ENCODE results near the gene DIP2A.
"Not testable (repeated sequence)": the region's sequence is repeated elsewhere in the genome, so short reads cannot be mapped to it uniquely, and the experiment has no call there.

The DIP2A gene

DNA sequence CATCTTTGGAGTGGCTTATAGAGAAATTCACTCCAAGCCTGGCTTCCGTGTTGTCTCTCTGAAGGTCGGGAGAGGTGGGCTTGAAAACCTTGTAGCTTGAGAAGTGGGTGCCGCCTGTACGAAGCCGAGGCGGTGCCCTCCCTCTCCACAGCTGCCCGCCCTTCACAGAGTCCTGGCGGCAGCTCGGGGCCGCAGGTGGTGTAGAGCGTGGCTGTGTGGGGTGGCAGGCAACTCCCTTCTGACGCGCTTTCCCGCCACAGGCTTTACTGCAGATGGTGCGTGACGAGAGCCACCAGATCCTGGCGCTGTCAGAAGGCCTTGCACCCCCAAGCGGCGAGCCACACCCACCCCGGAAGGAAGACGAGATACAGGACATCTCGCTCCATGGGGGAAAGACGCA, 33.1 kb upstream of the DIP2A start:
- DNase-seq (ENCODE audit: low spot score): no peak

DNA sequence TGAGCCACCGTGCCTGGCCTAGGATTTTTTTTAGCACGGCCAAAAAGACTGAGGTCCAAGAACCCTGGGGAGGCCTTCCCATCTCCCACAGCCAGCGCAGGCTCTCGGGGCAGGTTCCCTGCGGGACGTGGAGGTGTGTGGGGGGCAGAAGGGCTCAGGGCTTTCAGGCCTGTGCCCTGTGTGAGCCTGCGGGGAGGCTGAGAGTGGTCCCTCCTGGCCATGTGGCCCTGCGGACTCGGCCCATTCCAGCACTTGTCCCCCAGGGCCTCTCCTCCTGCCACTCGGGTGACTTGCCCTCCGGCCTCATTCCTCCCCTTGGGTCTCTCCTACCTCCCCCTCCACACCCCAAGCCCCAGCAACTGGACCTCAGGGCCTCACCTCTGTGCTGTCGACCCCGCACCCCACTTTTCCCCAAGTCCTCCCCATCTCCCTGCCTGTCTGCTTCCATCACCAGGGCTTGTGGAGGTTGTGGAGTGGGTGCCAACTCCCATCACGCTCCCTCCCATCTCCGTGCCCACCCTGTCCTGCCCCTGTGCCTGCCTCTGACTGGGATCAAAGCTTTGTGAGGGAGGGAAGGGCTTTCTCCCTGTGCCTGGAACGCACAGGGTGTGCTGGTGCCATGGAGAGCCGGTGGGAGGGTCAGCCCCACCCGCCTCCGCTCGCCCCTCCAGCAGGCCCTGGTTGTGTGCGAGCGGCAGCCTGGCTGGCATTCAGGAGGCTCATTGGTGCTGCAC, 32.2 kb upstream of the DIP2A start:
- DNase-seq (ENCODE audit: low spot score): no peak

DNA sequence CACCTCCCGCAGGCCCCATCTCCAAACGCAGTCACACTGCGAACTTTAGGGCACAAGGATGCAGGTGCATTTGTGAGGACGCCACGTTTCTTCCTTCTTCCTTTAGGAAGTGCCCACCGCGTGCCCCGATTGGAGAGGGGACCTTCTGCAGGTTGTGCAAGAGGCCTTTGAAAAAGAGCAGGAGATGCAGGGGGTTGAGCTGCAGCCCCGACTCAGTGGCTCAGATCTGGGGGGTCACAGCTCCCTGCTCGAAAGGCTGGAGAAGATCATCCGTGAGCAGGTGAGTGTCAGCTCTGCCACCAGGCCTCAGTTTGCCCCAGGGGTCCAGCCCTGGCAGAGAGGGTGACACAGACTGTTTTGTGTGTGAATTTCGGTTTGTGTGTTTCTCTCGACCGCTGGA, 31.2 kb upstream of the DIP2A start:
- no peak for DNase-seq (ENCODE audit: low spot score)

DNA sequence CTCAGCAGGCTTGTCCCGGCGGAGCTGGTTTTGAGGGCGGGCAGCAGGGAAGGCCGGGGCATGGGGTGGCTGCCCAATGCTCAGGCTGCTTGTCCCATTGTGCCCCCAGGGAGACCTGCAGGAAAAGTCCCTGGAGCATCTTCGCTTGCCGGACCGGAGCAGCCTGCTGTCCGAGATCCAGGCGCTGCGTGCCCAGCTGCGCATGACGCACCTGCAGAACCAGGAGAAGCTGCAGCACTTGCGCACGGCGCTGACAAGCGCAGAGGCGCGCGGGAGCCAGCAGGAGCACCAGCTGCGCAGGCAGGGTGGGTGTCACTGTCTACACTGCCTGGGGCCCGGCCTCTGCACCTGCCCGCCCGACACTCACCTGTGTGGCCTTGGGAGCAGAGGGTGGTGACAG, 30.4 kb upstream of the DIP2A start:
- no peak for DNase-seq (ENCODE audit: low spot score)

DNA sequence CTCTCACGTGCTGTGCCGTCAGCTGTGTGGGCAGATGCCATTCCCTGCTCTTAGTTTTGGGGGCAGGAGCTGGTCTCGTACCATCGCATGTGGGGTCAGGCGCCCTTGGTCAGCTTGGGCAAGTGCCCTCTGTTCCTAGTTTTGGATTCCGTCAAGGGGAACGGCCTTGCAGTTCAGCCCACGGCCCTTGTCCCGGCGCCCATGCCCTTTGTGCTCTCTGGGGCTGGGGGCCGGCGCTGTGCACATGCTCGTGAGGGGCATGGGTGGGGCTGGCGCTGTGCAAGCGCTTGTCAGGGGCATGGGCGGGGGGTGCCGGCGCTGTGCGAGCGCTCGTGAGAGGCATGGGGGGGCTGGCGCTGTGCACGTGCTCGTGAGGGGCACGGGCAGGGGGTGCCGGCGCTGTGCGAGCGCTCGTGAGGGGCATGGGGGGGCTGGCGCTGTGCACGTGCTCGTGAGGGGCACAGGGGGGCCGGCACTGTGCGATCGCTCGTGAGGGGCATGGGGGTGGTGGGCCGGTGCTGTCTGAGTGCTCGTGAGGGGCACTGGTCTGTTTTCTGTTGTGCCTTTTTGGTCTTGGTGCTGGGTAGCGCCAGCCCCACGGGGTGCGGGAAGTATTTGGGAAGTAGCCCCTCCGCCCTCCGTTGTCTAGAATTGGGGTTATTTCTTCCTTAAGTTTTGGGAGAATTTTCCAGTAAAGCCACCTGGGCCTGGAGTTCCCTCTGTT, 29.5 kb upstream of the DIP2A start:
- DNase-seq (ENCODE audit: low spot score): no peak

DNA sequence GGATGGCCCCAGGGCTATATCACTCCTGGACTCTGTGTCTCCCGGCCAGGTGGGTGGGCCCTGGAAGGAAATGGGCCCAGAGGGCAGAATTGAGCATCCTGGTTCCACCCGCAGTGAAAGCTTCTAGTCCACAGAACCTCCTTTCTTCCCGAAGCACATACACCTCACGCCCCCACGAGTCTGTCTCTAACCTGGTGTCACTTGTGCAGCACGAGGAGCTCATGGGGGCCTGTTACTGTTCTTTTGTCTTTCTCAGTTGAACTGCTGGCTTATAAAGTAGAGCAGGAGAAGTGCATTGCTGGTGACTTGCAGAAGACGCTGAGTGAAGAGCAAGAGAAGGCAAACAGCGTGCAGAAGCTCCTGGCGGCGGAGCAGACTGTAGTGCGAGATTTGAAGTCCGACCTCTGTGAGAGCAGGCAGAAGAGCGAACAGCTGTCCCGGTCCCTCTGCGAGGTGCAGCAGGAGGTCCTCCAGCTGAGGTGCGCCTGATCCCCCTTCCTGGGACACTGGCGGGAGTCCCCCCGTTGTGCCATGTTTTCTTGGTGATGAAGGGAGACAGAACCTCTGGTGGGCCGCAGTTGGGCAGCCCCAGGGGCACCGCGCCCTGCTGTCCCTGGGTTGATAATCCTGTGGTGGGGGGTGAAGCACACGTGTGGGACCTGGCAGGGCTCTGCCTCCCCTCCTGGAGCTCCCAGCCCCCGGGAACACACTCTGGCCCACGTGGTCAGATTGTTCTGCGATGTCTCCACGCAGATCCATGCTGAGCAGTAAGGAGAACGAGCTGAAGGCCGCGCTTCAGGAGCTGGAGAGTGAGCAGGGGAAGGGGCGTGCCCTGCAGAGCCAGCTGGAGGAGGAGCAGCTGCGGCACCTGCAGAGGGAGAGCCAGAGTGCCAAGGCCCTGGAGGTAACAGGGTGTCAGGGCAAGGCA, 28.7 kb upstream of the DIP2A start:
- no peak for DNase-seq (ENCODE audit: low spot score)

DNA sequence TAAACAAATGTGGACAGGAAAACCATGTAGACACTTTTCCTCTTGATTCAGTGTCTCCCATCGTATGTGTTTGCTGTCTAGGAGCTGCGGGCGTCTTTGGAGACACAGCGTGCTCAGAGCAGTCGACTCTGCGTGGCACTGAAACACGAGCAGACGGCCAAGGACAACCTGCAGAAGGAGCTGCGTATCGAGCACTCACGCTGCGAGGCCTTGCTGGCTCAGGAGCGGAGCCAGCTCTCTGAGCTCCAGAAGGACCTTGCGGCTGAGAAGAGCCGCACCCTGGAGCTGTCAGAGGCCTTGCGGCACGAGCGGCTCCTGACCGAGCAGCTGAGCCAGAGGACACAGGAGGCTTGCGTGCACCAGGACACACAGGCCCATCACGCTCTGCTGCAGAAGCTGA, 27.2 kb upstream of the DIP2A start:
- DNase-seq (ENCODE audit: low spot score): no peak

DNA sequence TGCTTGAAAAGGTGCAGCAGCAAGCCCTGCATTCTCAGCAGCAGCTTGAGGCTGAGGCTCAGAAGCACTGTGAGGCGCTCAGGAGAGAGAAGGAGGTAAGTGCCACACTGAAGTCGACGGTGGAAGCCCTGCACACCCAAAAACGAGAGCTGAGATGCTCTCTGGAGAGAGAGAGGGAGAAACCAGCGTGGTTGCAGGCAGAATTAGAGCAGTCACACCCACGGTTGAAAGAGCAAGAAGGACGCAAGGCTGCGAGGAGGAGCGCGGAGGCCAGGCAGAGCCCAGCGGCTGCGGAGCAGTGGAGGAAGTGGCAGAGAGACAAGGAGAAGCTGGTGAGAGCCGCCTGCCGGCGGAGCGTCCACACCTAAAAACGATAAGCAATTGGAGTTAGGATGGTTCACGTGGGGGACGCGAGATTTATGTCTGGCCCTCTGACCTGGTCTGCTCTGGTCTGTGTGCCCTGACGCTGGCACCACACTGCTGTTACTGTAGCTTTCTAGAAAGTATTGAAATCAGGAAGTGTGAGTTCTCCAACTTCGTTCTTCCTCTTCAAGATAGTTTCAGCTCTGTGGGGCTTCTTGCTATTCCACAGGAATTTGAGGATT, 26.7 kb upstream of the DIP2A start:
- no peak for DNase-seq (ENCODE audit: low spot score)

DNA sequence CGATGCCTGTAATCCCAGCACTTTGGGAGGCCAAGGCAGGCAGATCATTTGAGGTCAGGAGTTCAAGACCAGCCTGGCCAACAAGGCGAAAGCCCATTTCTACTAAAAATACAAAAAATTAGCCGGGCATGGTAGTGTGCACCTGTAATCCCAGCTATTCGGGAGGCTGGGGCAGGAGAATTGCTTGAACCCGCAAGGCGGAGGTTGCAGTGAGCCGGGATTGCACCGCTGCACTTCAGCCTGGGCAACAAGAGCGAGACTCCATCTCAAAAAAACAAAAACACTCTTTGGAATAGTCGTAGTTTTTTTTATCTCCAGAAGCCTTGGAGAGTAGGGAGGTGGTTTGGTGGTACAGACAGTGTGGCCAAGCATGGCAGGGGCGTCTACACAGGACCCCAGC, 25.6 kb upstream of the DIP2A start:
- DNase-seq (ENCODE audit: low spot score): not testable (repeated sequence)

DNA sequence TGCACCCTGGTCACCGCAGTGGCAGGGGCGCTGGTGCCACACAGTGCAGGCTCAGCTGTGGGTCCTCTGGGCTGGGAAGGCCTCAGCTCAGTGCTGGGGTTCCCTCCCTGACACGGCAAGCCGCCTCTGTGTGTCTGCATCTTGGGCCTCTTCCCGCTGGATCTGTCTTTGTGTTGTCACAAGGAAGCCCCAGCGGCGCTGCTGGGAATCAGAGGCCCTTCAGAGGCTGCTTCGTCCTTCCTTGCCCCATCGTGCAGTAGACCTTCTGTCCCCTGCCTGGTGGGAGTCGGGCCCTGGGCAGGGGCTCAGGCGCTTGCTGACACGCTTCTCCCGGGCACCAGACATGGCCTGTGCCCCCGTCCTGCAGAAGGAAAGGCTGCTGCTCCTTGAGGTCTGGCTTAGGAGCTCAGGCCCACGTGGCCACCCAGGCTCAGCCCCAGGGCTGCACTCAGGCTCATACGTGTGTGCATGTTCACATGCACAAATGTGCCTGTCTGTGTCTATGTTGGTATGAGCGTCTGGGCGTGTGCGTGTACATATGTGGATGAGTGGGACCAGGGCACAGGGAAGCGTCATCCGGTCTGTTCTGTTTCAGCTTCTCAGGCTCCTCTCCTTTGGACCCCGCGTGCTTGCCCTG, 24.3 kb upstream of the DIP2A start:
- DNase-seq (ENCODE audit: low spot score): no peak

DNA sequence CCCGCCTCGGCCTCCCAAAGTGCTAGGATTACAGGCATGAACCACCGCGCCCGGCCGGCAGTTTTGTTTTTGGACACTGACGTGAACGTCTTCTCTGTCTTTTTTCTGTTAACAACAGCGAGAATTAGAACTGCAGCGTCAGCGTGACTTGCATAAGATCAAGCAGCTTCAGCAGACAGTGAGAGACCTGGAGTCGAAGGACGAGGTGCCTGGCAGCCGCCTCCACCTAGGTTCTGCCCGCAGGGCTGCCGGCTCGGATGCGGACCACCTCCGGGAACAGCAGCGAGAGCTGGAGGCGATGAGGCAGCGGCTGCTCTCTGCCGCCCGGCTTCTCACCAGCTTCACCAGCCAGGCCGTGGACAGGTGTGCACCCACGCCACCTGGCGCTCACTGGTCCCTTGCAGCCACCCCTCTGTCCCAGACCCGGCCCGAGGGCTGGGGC, 22.9 kb upstream of the DIP2A start:
- no peak for DNase-seq (ENCODE audit: low spot score)

DNA sequence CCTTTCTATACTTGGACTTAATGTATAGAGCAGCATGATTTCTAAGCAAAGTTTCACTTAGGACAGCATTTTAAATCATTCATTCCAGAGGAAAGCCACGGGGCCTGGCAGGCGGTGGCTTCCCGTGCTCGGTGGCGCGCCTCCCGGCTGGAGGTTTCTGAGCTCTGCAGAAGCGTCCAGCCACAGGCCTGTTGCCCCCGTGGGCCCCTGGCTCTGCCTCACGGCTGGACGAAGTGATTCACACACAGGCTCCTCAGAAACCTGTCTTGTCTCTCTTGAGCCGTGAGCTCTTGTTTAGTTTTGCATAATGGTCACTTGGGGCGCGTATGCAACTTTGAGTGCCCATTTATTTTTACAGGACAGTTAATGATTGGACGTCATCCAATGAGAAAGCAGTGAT, 22.1 kb upstream of the DIP2A start:
- DNase-seq (ENCODE audit: low spot score): no peak

DNA sequence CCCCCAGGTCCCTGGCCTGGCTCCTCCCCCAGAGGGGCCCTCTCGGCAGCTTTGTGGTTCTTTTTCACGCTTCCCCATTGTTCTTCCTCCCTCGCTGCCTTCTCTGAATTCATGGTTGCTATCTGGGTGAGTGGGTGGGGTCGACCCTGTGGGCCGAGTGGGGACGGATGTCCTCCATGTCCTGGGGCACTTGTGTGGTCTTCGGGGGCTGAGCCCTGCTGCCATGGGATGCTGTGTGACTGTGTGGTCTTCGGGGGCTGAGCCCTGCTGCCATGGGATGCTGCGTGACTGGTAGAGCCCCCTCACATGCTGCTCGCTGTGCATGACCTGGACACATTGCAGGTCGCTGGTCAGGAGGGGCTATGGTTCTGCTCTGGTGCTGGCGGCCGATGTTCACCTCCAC, 21.6 kb upstream of the DIP2A start:
- no peak for DNase-seq (ENCODE audit: low spot score)

DNA sequence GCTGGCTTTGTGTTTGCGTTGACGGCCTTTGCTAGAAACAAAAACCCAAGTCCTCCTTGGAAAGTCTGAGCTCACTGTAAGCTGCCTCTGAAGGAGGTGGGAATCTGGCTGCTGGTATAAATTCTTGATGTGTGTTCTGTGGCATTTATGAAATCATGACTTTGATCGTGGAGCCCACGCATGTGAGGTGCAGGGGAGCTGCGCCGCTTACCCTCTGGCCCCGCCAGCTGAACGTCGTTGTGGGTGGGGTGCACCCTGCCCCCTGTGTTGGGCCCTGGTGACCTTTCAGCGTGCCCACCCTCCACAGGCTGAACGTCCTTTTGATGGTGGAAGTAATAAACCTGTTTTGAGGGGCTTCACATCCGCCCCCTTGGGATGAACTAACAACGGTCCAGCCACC, 21.2 kb upstream of the DIP2A start:
- DNase-seq (ENCODE audit: low spot score): no peak

DNA sequence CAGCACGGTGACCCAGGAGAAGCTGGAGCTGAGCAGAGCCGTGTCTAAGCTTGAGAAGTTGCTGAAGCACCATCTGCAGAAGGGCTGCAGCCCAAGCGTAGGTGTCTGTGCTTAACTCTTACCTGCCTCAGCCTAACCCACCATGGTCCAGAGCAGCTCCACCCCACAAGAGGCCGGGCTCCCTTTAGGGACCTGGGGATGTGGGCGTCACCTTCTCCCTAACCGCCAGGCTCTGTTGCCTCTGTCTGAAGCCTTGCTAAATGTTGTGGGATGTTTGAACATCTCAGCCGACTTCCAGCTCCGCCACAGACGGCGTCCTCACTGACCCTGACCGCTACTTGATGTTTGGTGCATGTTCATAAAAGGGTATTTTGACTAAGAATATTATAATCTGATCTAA, 20.4 kb upstream of the DIP2A start:
- DNase-seq (ENCODE audit: low spot score): no peak

DNA sequence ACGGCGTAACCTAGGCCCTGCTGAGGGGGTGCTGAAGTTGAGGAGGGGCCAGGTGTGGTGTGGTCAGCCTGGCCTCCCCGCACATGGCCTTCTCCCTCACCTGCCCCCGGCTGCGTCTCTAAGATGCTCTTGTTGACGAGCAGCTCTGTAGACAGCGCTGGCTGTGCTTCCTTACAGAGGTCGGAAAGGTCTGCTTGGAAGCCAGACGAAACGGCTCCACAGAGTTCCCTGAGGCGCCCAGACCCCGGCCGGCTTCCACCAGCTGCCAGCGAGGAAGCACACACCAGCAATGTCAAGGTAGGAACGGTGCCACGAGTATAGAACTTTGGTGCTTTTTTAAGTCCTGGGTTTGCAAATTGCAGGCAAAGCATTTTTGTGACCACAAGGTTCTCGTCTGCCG, 18.8 kb upstream of the DIP2A start:
- no peak for DNase-seq (ENCODE audit: low spot score)

DNA sequence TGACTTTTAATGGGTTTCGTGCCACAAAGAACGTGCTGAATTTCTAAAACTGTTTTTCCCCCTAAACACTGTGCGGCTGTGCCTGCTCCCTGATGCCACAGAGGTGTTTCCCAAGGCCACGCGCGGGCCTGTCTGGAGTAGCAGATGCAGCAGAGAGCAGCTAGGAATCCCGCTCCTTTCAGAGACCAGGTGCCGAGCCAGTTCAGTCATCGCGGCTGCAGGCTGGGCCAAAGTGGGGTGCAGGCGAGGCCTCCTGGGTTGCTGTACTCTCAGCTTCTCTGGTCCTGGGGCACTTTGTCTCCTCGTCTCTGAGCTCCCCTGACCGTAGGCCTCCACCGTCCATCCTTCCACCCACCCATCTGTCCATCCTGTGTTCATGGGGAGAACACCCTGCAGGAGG, 17.4 kb upstream of the DIP2A start:
- DNase-seq (ENCODE audit: low spot score): no peak

DNA sequence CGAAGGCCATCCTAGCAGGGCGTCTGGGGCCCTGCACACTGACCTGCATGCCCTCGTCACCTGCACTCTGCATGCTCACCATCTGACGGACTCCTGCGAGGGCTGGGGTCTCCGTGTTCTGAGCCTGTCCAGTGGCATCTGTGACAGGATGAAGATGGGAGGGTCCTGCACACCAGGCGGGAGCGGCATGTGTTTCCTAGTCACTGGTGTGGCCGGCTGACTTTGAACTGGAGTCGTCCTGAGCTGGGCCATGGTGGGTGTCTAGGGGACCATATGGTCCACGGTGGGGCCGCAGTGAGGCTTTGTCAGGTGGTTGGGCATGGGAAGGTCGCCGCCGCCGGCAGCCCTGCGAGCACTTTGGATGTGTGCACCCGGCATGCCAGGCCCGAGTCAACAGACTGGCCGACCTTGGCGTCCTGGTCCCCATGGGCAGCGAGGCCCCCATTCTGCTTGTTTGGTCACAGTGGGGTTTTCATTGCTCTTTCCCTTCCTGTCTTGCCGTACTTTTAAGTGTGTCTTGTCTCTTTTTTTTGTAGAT, 16.7 kb upstream of the DIP2A start:
- DNase-seq (ENCODE audit: low spot score): no peak

DNA sequence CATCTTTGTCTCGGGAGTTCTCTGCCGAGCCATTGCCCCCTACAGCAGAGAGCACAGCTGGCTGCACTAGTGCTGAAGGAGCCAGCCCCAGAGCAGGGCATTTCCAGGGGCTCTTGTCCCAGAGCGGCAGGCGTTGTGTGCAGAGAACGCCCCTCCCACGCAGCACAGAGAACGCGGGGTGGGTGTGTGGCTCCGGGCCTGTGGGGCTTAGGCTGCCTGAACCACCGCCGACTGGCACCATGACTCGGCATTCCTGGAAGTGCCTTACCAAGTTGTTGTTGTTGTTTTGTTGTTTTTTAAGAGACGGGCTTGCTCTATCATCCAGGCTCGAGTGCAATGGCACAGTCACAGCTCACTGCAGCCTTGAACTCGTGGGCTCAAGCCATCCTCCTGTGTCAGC, 15.8 kb upstream of the DIP2A start:
- no peak for DNase-seq (ENCODE audit: low spot score)

DNA sequence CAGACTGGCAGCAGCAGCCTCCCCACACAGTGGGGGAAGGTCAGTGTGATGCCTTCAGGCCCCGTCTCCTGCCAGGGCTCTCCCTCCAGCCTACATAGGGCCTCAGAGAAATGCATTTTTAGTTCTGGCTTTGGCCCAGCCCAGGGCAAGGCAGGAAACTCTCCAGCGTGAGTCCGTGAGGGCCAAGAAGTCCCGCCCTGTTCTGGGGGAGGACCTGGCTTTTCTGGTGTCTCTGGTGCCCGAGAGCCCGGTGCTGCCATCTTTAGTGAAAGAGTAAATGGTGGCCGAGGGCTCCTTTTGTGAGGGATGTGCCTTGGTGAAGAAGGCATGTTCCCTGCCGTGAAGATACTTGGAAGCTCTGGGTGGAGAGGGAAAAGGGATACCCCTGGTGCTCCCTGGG, 14.8 kb upstream of the DIP2A start:
- no peak for DNase-seq (ENCODE audit: low spot score)

DNA sequence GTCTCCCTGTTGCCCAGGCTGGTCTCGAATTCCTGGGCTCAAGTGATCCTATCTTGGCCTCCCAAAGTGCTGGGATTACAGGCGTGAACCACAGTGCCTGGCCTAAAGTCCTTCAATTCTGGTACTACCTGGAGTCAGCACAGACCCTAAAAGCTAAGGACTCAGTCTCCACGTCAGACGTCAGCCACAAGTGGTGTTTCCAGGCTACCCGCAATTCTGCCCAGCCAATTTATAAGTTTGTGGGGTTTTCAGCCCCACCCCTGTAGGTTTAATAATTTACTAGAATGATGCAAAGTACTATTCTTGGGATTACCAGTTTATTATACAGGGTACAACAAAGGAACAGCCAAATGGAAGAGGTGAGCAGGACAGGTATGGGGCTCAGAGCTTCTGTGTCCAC, 10.6 kb upstream of the DIP2A start:
- no peak for DNase-seq (ENCODE audit: low spot score)
